Hepatic stellate cell (primary cell): Measurements from ENCODE around the gene MCM7.
"Not testable (repeated sequence)": the region's sequence is repeated elsewhere in the genome, so short reads cannot be mapped to it uniquely, and the experiment has no call there.

Source experiments
- DNase-seq: peaks from one replicate; pipeline ENCODE4 v3.0.0; 2011; ENCODE audit warnings: low spot score

MCM7 gene

GRCh38 chr7:100101016-100101862 lies at the start of gene MCM7, which contains the start of gene AP4M1:
Gene MCM7 (minus strand): TSS chr7:100101397. CDS start chr7:100101294, 103 bp downstream.
Gene AP4M1 (plus strand): TSS chr7:100101643. CDS start chr7:100101715, 72 bp downstream.
- peak; percentile 99 for DNase-seq

- DNase-seq, result peak; percentile 99
Measured at GRCh38 chr7:100148559-100149328, 47.5 kb upstream of the MCM7 start, which contains the start of gene LAMTOR4. Gene LAMTOR4 (plus strand): TSS chr7:100148918. CDS start chr7:100148973, 55 bp downstream.

DNA sequence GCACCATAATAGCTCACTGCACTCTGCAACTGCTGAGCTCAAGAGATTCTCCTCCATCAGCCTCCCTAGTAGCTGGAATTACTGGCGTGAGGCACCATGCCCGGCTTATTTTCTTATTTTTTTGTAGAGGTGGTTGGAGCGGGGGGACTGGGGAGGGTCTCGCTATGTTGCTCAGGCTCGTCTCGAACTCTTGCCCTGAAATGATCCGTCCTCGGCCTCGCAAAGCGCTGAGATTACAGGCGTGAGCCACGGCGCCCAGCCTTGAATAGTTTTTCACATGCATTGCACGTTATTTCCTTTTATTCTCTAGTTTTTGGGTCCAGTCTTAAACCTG lies 47.0 kb upstream of the MCM7 start:
- DNase-seq, result no peak

DNA sequence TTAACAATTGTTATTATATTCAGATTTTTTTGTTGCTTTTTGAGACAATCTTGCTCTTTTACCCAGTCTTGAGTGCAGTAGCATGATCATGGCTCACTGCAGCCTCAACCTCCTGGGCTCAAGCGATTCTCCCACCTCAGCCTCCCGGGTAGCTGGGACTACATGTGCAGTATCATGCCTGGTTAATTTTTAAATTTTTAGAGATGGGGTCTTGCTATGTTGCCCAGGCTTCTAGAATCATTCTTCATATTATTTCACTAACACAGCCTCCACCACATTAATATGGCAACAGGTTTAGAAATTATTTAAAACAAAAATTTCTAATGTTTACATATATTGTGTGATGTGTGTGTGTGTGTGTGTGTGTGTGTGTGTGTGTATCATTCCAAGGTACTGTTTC lies 46.1 kb upstream of the MCM7 start:
- no peak for DNase-seq

GRCh38 chr7:100146350-100146749 lies 45.2 kb upstream of the MCM7 start:
- not testable (repeated sequence) for DNase-seq

- DNase-seq, result no peak
Measured at GRCh38 chr7:100142461-100142860, 41.3 kb upstream of the MCM7 start.

DNA sequence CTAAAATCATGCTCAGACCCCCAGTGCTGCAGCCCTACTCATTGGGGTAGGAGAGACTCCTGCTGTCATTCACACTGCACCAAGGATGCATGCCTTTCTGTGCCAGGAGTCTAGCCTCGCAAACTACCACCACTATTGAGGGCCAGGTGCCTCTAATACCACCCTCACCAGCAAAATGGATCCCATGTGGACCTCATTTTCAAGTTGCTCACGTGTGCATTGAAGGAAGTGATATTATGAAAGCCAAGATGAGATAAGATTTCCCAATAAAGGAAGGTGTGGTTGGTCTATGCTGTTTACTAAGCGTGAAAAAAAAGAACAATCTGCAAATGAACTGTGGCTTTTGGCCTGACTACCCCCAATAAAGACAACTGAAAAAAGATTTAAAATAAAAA lies 40.4 kb upstream of the MCM7 start:
- no peak for DNase-seq

DNA sequence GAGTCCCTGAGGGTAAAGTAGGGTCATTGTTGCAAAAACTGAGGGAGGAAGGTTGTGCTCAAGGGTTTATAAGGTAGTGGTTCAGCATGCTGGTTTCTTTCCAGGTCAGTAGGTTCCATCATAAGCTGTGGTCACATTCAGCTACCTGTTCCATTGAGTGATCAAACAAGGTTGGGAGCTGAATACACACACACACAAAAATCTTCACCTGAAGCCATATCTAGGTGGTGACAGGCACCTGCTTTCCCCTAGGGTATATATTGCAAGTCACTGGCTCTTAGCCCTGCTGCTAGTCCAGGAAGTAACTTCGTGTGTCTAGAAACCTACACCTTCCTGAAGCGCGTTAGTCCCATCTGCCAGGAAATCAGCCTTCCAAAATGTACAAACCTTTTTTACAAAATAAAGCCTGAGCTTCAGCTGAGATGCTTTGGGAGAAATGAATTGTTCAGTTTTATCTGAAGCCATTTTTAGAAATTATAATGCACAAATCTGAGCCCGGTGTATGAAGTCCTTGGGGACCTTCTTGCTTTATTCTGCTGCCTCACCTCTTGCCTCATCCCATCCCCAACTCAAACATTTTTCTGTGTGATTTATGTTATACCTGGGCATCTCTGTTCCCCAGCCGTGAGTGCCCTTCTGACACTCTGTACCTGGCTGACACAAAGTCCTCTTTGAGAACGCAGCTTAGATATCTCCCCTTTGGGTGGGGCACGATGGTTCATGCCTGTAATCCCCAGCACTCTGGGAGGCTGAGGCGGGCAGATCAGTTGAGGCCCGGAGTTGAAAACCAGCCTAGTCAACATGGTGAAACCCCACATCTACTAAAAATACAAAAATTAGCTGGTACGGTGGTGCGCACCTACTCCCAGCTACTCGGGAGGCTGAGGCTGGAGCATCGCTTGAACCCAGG lies 36.9 kb upstream of the MCM7 start:
- no peak for DNase-seq

DNA sequence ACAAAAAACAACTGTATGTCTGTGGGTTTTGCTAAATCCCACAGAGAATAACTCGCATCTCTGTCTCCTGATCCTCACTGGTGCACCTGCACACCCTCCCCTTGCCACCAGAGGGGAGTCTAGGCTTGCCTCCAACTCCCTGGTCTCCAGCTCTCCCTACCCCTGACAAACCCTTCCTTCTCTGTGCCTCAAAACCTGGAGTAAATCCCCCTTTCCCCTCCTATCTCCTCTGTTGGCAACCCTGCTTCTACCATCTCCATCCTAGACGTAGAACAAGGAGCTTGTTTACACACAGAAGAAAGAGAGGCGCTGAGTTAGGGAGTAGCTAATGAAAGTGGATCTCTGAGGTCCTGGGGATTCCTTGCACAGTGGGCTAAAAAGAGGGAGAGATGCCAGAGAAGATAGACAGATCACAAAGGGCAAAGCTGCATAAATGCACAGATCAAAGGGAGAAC lies 31.5 kb upstream of the MCM7 start:
- DNase-seq, result peak; percentile 82

- no peak for DNase-seq
Measured at GRCh38 chr7:100132126-100132525, 30.9 kb upstream of the MCM7 start.

GRCh38 chr7:100130608-100131453 lies 29.6 kb upstream of the MCM7 start:
- peak; percentile 73 for DNase-seq

DNA sequence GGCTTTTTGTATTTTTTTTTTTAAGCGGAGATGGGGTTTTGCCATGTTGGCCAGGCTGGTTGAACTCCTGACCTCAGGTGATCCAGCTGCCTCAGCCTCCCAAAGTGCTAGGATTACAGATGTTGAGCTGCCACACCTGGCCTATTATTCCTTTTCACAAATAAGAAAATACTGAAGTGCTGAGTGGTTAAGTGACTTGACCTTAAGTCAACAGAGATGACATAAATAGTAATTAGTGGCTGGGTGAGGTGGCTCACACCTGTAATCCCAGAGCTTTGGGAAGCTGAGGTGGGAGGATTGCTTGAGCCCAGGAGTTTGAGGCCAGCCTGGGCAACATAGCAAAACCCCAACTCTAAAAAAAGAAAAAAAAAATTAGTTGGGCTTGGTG lies 29.0 kb upstream of the MCM7 start:
- not testable (repeated sequence) for DNase-seq

DNA sequence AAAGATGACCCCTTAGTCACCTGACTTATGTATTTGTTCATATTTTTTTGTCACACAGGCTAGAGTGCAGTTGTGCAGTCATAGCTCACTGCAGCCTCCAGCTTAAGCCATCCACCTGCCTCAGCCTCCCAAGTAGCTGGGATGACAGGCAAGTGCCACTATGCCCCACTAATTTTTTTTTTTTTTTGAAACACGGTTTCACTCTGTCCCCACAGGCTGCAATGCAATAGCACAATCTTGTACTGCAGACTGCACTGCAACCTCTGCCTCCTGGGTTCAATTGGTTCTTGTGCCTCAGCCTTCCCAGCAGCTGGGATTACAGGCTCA lies 27.4 kb upstream of the MCM7 start:
- no peak for DNase-seq

DNA sequence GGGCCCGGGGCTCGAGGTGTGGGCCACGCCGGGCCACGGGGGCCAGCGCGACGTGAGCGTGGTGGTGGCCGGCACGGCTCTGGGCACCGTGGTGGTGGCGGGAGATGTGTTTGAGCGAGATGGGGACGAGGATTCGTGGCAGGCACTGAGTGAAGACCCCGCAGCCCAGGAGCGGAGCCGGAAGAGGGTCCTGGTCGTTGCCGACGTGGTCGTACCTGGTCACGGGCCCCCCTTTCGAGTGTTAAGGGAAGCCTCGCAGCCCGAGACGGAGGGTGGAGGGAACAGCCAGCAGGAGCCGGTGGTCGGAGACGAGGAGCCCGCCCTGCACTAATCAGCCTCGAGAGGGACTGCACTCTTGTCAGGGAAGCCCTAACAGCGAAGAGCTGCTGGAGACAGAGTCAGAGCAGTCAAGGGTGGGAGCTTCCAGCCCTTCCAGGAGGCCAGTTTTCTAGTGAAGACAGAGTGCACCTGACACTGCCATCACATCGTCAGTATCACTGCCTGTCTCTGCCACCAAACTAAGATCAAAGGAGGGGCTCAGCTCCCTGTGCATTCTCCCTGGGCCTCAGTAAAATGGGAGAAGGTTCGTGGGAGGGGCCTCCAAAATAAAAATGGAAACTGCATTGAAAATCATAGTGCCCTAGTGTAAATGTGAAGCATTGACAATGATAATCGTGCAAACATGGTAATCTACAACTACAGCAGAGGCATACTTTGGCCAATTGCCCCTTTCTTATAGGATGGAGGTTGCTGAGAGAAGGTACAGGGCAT lies 26.9 kb upstream of the MCM7 start:
- peak; percentile 36 for DNase-seq

- DNase-seq, result peak; percentile 93
Measured at GRCh38 chr7:100126931-100127865, 26.0 kb upstream of the MCM7 start, which contains the start of gene MBLAC1. Gene MBLAC1 (plus strand): TSS chr7:100126967. CDS start chr7:100127396, 429 bp downstream.

DNA sequence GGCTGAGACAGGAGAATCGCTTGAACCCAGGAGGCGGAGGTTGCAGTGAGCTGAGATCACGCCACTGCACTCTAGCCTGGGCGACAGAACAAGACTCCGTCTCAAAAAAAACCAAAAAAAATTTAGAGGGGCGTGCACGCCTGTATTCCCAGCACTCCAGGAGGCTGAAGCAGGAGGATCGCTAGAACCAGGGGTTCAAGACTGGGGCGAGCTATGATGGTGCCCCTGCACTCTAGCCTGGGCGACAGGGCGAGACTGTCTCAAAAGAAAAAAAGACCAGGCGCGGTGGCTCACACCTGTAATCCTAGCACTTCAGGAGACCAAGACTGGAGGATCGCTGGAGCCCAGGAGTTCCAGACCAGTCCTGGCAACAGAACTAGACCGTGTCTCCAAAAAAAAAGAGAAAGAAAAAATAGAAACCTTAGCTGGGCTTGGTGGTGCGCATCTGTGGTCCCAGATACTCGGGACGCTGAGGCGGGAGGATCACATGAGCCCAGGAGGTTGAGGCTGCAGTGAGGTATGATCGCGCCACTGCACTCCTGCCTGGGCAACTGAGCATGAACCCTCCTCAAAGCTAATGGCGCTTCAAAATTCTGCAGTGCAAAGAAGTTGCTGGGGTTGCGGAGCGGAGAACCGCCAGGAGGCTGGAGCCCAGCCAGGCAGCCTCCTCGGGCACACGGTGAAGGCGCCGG lies 25.2 kb upstream of the MCM7 start:
- no peak for DNase-seq

GRCh38 chr7:100124301-100125230 lies 23.4 kb upstream of the MCM7 start:
- DNase-seq, result no peak
